Transverse colon (tissue), 4 donors: ENCODE results near the gene NFE2L3. TPM values are rescaled to one million over a fixed set of nuclear protein-coding genes. Genes with fewer than 3 reads are reported as not detected.
A peak's percentile ranks its signal among the peaks of the same experiment; 100 is the strongest.

ENCODE experiments used
- DNase-seq: peaks from one replicate; pipeline ENCODE4 v3.0.0-alpha.2; 2019
- H3K27ac ChIP-seq, 4 donors: fragments of 200-600 bp; sonication (generic); 2 replicates each; pipeline ENCODE4 v1.5.1; 2016 to 2018; ENCODE audit warnings: inconsistent platforms in 4 of 4
- H3K27me3 ChIP-seq: fragments of 200-600 bp; sonication (generic); 2 replicates; pipeline ENCODE4 v1.5.1; 2017; ENCODE audit warnings: inconsistent platforms
- H3K36me3 ChIP-seq, 4 donors: fragments of 200-600 bp; sonication (generic); 2 replicates each; pipeline ENCODE4 v1.5.1; 2017 to 2019; ENCODE audit warnings: inconsistent platforms in 4 of 4
- H3K4me1 ChIP-seq, 4 donors: fragments of 200-600 bp; sonication (generic); 2 replicates each; pipeline ENCODE4 v1.5.1; 2017 to 2020; ENCODE audit warnings: inconsistent platforms in 4 of 4
- H3K4me3 ChIP-seq, 4 donors: fragments of 200-600 bp; sonication (generic); 1 replicate in 1 of 4; 2 replicates in 3 of 4; pipeline versions ENCODE4 v1.5.1 to v1.6.1; 2017 to 2019; ENCODE audit warnings: inconsistent platforms in 4 of 4
- H3K9me3 ChIP-seq, 2 donors: fragments of 200-600 bp; sonication (generic); 2 replicates each; pipeline ENCODE4 v1.5.1; 2017 to 2019; ENCODE audit warnings: inconsistent platforms in 2 of 2
- EP300 ChIP-seq: sonication (generic); formaldehyde crosslinking; IDR thresholded peaks from one replicate; pipeline ENCODE4 v1.6.1; 2017; ENCODE audit warnings: antibody characterized with exemption, low read depth
- POLR2A ChIP-seq: fragments of 450-650 bp; IDR thresholded peaks from one replicate; pipeline ENCODE4 v1.6.1; 2016; ENCODE audit warnings: antibody characterized with exemption, mild to moderate bottlenecking, moderate library complexity
- POLR2AphosphoS5 ChIP-seq, 3 donors: sonication (generic); formaldehyde crosslinking; IDR thresholded peaks; one replicate each; pipeline ENCODE4 v1.6.1; 2016; ENCODE audit warnings: antibody characterized with exemption in 3 of 3
- WGBS, 2 donors: methylation state at CpG; one replicate each; pipeline ENCODE4 v1.1.5; 2018; ENCODE audit warnings: low coverage in 1 of 2; 5-methylcytosine and 5-hydroxymethylcytosine counted together
- in situ Hi-C, 4 donors: fragments of 200-750 bp; cut with MboI; loops; one replicate each; pipeline versions ENCODE4 v1.15.0 to v1.15.1; 2017; ENCODE audit warnings: low sequenced_read_pairs in 3 of 4, low pct_ligation_motif_present in 1 of 4, low pct_unique_long_range_greater_than_20kb in 1 of 4
- intact Hi-C: fragments of 100-400 bp; cut with DNase I; formaldehyde crosslinking; loops from one replicate; pipeline ENCODE4 v1.15.1; 2023; ENCODE audit warnings: low total_unique reads
- total RNA-seq, 4 donors: library from RNA; depleted of rRNA; stranded (reverse); fragments of >200 nt; gene quantifications; one replicate each; pipeline ENCODE4 v1.1.0, GENCODE V29; 2016
- TF ChIP-seq, protein P1 (sequence below), 5 experiments: fragments of 200-600 bp in 3 of 5; fragments of 450-650 bp in 2 of 5; sonication (generic) in 3 of 5; IDR thresholded peaks; 1 replicate in 2 of 5; 2 replicates in 3 of 5; pipeline ENCODE4 v1.5.1; 2016 to 2017; ENCODE audit warnings: antibody characterized with exemption in 5 of 5, inconsistent platforms in 3 of 5, mild to moderate bottlenecking in 2 of 5, moderate library complexity in 1 of 5

The NFE2L3 gene
- total RNA-seq, 4 donors from 2014 or later: 1.4 to 11.4 (median 6.6) TPM

DNA sequence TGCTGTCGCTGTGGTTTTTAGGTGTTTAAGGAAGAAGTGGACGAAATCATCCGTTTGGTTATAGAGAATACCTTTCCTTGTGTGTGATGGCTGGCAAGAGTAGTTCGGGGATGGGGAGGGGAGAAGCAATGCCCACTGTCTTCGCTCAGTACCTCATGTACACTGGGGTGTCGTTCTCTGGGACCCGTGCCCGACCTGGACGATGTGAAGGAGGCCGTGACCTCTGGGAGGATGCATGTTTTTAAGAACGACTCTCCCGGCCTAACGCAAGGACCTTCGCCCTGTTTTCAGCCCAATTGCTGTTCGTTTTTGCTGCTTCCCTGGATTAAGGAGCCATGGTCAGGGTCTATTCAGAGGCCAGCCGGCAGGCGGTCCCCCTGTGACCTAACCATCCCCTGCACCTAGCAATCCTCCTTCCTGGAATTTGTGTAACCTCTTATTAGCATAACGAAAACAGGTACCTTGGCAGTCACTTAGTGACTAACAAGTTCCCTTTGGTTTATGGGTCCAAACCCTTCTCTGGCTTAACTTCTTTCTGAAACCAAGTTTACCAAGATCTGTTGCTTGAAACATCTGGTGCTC, 1.3 kb downstream of the NFE2L3 start:
- H3K36me3 ChIP-seq: no peaks in the 10 kb centered on the region
- peaks cover 0 to 49% (median 31%) of the 10 kb centered on the region in 4 donors for H3K4me1 ChIP-seq
- peak; percentile 23 for DNase-seq
- WGBS, 2 donors: 9 to 11% methylated on average over 7 to 18 of the region's 18 CpGs
- intact Hi-C loops: no loop called here
- peaks cover 5% of the 10 kb centered on the region for H3K27me3 ChIP-seq
- peak overlapping the region; percentile 57 to 82 (median 75) for H3K27ac ChIP-seq
- no peaks in the 10 kb centered on the region for H3K9me3 ChIP-seq
- H3K4me3 ChIP-seq: peak overlapping the region; percentile 43 to 77 (median 72)
- in situ Hi-C loops: no loop called here
- no peak for TF ChIP-seq POLR2AphosphoS5 (IDR thresholded peaks at IDR 0.05)
- TF ChIP-seq, protein P1, sequence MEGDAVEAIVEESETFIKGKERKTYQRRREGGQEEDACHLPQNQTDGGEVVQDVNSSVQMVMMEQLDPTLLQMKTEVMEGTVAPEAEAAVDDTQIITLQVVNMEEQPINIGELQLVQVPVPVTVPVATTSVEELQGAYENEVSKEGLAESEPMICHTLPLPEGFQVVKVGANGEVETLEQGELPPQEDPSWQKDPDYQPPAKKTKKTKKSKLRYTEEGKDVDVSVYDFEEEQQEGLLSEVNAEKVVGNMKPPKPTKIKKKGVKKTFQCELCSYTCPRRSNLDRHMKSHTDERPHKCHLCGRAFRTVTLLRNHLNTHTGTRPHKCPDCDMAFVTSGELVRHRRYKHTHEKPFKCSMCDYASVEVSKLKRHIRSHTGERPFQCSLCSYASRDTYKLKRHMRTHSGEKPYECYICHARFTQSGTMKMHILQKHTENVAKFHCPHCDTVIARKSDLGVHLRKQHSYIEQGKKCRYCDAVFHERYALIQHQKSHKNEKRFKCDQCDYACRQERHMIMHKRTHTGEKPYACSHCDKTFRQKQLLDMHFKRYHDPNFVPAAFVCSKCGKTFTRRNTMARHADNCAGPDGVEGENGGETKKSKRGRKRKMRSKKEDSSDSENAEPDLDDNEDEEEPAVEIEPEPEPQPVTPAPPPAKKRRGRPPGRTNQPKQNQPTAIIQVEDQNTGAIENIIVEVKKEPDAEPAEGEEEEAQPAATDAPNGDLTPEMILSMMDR (IDR thresholded peaks at IDR 0.05): peak in 1 of 5 experiments; percentile 15

GRCh38 chr7:26153823-26154783, 2.1 kb downstream of the NFE2L3 start:
- TF ChIP-seq, protein P1 (IDR thresholded peaks at IDR 0.05): no peak
- TF ChIP-seq POLR2A (peak; percentile 37), EP300 (no peak), POLR2AphosphoS5 (IDR thresholded peaks at IDR 0.05) (peak; percentile 36 to 68 (median 44))
- peak; percentile 82 for DNase-seq
- intact Hi-C loops: no loop called here
- no peaks in the 10 kb centered on the region for H3K9me3 ChIP-seq
- H3K4me1 ChIP-seq: peaks cover 0 to 57% (median 35%) of the 10 kb centered on the region in 4 donors
- WGBS, 2 donors: 42% methylated on average over 3 to 15 of the region's 15 CpGs
- H3K27me3 ChIP-seq: peaks cover 5% of the 10 kb centered on the region
- in situ Hi-C loops: no loop called here
- peak overlapping the region in 2 of 4 donors; percentile 69 to 75 for H3K4me3 ChIP-seq
- peak overlapping the region; percentile 57 to 82 (median 75) for H3K27ac ChIP-seq
- H3K36me3 ChIP-seq: no peaks in the 10 kb centered on the region

DNA sequence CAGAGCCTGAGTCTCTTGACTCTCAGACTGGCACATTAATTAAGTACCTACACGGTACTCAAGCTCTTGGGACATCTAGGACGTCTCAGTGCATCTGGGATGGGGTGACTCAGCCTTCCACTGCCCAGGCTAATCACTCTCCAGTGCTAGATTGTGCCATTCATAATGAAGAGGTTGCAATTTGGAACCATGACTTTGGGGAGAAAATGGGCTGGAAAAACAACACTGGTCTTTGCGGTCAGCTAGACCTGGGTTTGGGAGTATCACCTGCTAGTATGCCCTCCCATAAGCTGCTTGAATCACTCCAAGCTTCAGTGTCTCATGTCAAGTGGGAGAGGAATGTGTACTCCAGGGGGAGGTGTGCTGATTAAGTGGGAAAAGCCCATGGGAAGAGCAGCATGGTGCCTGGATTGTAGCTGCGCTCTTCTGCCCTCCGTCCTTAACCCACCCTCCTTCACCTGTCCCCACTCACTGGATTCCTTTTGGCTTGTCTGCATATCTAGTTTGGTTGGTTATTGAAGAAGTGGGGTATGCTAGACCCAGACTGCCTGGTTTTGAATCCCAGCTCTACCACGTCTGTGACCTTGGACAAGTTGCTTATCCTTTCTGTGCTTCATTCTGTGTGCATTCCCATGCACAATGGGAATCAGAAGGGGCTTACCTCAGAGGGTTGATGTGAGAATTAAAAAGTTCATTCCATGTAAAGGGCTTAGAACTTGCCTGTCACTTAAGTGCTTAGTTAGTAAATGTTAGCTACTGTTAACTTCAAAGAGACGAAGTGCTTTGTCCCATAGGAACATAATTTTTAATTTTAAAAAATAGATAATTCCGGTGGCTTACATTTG, 3.8 kb downstream of the NFE2L3 start:
- intact Hi-C loops: no loop called here
- DNase-seq: no peak
- in situ Hi-C loops: no loop called here
- H3K27me3 ChIP-seq: peaks cover 5% of the 10 kb centered on the region
- TF ChIP-seq POLR2AphosphoS5 (IDR thresholded peaks at IDR 0.05): no peak
- H3K36me3 ChIP-seq: no peaks in the 10 kb centered on the region
- H3K9me3 ChIP-seq: no peaks in the 10 kb centered on the region
- peak overlapping the region; percentile 3 to 70 (median 58) for H3K27ac ChIP-seq
- peaks cover 0 to 64% (median 37%) of the 10 kb centered on the region in 4 donors for H3K4me1 ChIP-seq
- H3K4me3 ChIP-seq: peak overlapping the region in 1 of 4 donors; percentile 22
- 35 to 60% methylated on average over 4 to 8 of the region's 8 CpGs for WGBS, 2 donors

- peak overlapping the region; percentile 53 to 70 (median 60) for H3K27ac ChIP-seq
- no peaks in the 10 kb centered on the region for H3K36me3 ChIP-seq
- WGBS, 2 donors: 52 to 55% methylated on average over 10 to 20 of the region's 20 CpGs
- DNase-seq: peak; percentile 36
- peak overlapping the region in 1 of 4 donors; percentile 22 for H3K4me3 ChIP-seq
- in situ Hi-C loops: no loop called here
- no peaks in the 10 kb centered on the region for H3K9me3 ChIP-seq
- H3K27me3 ChIP-seq: peaks cover 5% of the 10 kb centered on the region
- H3K4me1 ChIP-seq: peaks cover 0 to 64% (median 37%) of the 10 kb centered on the region in 4 donors
- TF ChIP-seq POLR2AphosphoS5 (IDR thresholded peaks at IDR 0.05) (peak in 1 of 3 donors; percentile 23), EP300 (no peak)
- intact Hi-C loops: no loop called here
Measured at GRCh38 chr7:26156451-26157420, 4.7 kb downstream of the NFE2L3 start.
